Body of pancreas (tissue), 4 donors: ENCODE measurements around the gene ALOX15B.

Source experiments
- CTCF ChIP-seq, 7 experiments: fragments of 450-650 bp in 4 of 7; fragments of 200-600 bp in 3 of 7; sonication (generic) in 3 of 7; IDR thresholded peaks; one replicate each; pipeline ENCODE4 v1.5.1; 2016 to 2019; ENCODE audit warnings: antibody characterized with exemption in 7 of 7
- POLR2A ChIP-seq, 3 donors: fragments of 450-650 bp; IDR thresholded peaks; one replicate each; pipeline ENCODE4 v1.6.1; 2016; ENCODE audit warnings: antibody characterized with exemption in 3 of 3, mild to moderate bottlenecking in 2 of 3

- TF ChIP-seq CTCF (IDR thresholded peaks at IDR 0.05) (no peak), POLR2A (IDR thresholded peaks at IDR 0.05) (no peak)
Measured at GRCh38 chr17:8019166-8019565, 19.7 kb upstream of the ALOX15B start.
